CD8-positive, alpha-beta memory T cell (primary cell): ENCODE measurements around the gene NDUFS6. TPM values are rescaled to one million over a fixed set of nuclear protein-coding genes. Genes with fewer than 3 reads are reported as not detected.
A peak's percentile ranks its signal among the peaks of the same experiment; 100 is the strongest.
"Not testable (repeated sequence)": the region's sequence is repeated elsewhere in the genome, so short reads cannot be mapped to it uniquely, and the experiment has no call there.

Experiments
- CTCF ChIA-PET: fragments of 350-600 bp; sonication (Branson Sonifier 250); formaldehyde crosslinking; loops from one replicate; lab custom pipeline; 2021; ENCODE audit warnings: antibody characterized with exemption; lab: Charles Lee
- POLR2A ChIA-PET: fragments of 350-600 bp; sonication (Branson Sonifier 250); formaldehyde crosslinking; loops from one replicate; lab custom pipeline; 2021; ENCODE audit warnings: antibody characterized with exemption; lab: Charles Lee
- DNase-seq, 5 donors: peaks; one replicate each; pipeline versions ENCODE4 v3.0.0 to v3.0.0-alpha.2; 2020 to 2022; ENCODE audit warnings: mixed read lengths in 1 of 5
- H3K27ac ChIP-seq: one replicate; pipeline ENCODE4 v1.7.0; 2013; ENCODE audit warnings: low read depth, mild to moderate bottlenecking, low read length, moderate library complexity
- H3K27me3 ChIP-seq: 2 replicates; pipeline ENCODE4 v1.7.0; 2013; ENCODE audit warnings: low read length, mild to moderate bottlenecking; ENCODE audit not compliant: insufficient read depth, poor library complexity, severe bottlenecking
- H3K36me3 ChIP-seq: 2 replicates; pipeline ENCODE4 v1.7.0; 2013; ENCODE audit warnings: mild to moderate bottlenecking, low read length, moderate library complexity; ENCODE audit not compliant: insufficient read depth
- H3K4me1 ChIP-seq: 2 replicates; pipeline ENCODE4 v1.7.0; 2013; ENCODE audit warnings: mild to moderate bottlenecking, low read length, moderate library complexity; ENCODE audit not compliant: insufficient read depth
- H3K4me3 ChIP-seq: 2 replicates; pipeline ENCODE4 v1.7.0; 2013; ENCODE audit warnings: mild to moderate bottlenecking, low read length
- H3K9me3 ChIP-seq: 2 replicates; pipeline ENCODE4 v1.7.0; 2013; ENCODE audit warnings: mild to moderate bottlenecking, low read length
- H3K27ac Mint-ChIP-seq, 8 donors: one replicate each; pipeline ENCODE4 v1.8.0; 2020 to 2021; ENCODE audit warnings: mixed read lengths in 8 of 8, mild to moderate bottlenecking in 6 of 8, inconsistent platforms in 3 of 8, moderate library complexity in 3 of 8
- H3K27me3 Mint-ChIP-seq, 2 donors: one replicate each; pipeline ENCODE4 v1.8.0; 2020 to 2021; ENCODE audit warnings: mixed read lengths in 2 of 2, mild to moderate bottlenecking in 1 of 2, moderate library complexity in 1 of 2
- H3K36me3 Mint-ChIP-seq, 3 donors: one replicate each; pipeline ENCODE4 v1.8.0; 2020 to 2021; ENCODE audit warnings: mixed read lengths in 3 of 3, inconsistent platforms in 1 of 3, mild to moderate bottlenecking in 1 of 3
- H3K4me1 Mint-ChIP-seq, 3 donors: one replicate each; pipeline ENCODE4 v1.8.0; 2020 to 2021; ENCODE audit warnings: mixed read lengths in 3 of 3, inconsistent platforms in 1 of 3, mild to moderate bottlenecking in 1 of 3
- H3K4me3 Mint-ChIP-seq, 7 donors: one replicate each; pipeline ENCODE4 v1.8.0; 2020 to 2021; ENCODE audit warnings: mixed read lengths in 7 of 7, mild to moderate bottlenecking in 6 of 7, moderate library complexity in 4 of 7, inconsistent platforms in 2 of 7
- H3K9me3 Mint-ChIP-seq, 5 donors: one replicate each; pipeline ENCODE4 v1.8.0; 2020 to 2022; ENCODE audit warnings: mixed read lengths in 5 of 5, mild to moderate bottlenecking in 3 of 5, moderate library complexity in 2 of 5, inconsistent platforms in 1 of 5
- polyA plus RNA-seq: library from polyadenylated mRNA; unstranded; fragments of 300-500 nt; fragmentation: Illumina TruSeq; gene quantifications from one replicate; pipeline ENCODE4 v1.2.3, GENCODE V29; 2021
- total RNA-seq, 2 experiments: library from RNA; stranded (reverse); gene quantifications; one replicate each; pipeline ENCODE4 v1.2.3, GENCODE V29; 2021

NDUFS6 gene
- total and polyA plus RNA-seq, 3 experiments from 2014 or later, result 43.4 to 83.7 (median 44.2) TPM

- peaks cover 47 to 83% (median 71%) of the 10 kb centered on the region in 3 donors for H3K4me1 Mint-ChIP-seq
- Histone ChIP-seq H3K36me3 (peaks cover 18% of the 10 kb centered on the region), H3K4me1 (peaks cover 24% of the 10 kb centered on the region), H3K4me3 (peak overlapping the region; percentile 46), H3K27ac (peak overlapping the region; percentile 52)
- H3K27me3 ChIP-seq, CTCF ChIA-PET, POLR2A ChIA-PET, H3K9me3 ChIP-seq, H3K9me3 Mint-ChIP-seq, H3K27me3 Mint-ChIP-seq: not testable (repeated sequence)
- H3K36me3 Mint-ChIP-seq, result peaks cover 1 to 60% (median 12%) of the 10 kb centered on the region in 3 donors
- peak in 1 of 5 donors; percentile 29 for DNase-seq
- H3K4me3 Mint-ChIP-seq, result peak overlapping the region; percentile 79 to 100 (median 98)
- peak overlapping the region in 7 of 8 donors; percentile 58 to 99 (median 78) for H3K27ac Mint-ChIP-seq
Observed at GRCh38 chr5:1798589-1798988, 2.6 kb upstream of the NDUFS6 start.

GRCh38 chr5:1799110-1799601 is 2.1 kb upstream of the NDUFS6 start:
- peak overlapping the region; percentile 46 for H3K4me3 ChIP-seq
- H3K27me3 Mint-ChIP-seq, result peaks cover 0 to 2% of the 10 kb centered on the region in 2 donors
- H3K27ac ChIP-seq, result peak overlapping the region; percentile 90
- peaks cover 46 to 83% (median 71%) of the 10 kb centered on the region in 3 donors for H3K4me1 Mint-ChIP-seq
- DNase-seq, result no peak
- H3K9me3 Mint-ChIP-seq, result no peaks in the 10 kb centered on the region
- H3K4me1 ChIP-seq, result peaks cover 18% of the 10 kb centered on the region
- H3K9me3 ChIP-seq, result no peaks in the 10 kb centered on the region
- peak overlapping the region; percentile 34 to 99 (median 73) for H3K27ac Mint-ChIP-seq
- peaks cover 3 to 65% (median 14%) of the 10 kb centered on the region in 3 donors for H3K36me3 Mint-ChIP-seq
- ChIA-PET POLR2A (no interaction called here), CTCF (no interaction called here)
- H3K36me3 ChIP-seq, result peaks cover 24% of the 10 kb centered on the region
- H3K27me3 ChIP-seq, result no peaks in the 10 kb centered on the region
- H3K4me3 Mint-ChIP-seq, result peak overlapping the region; percentile 97 to 100 (median 99)

GRCh38 chr5:1799602-1800471 is 1.4 kb upstream of the NDUFS6 start, which contains the start of gene MRPL36:
Gene MRPL36 (minus strand): TSS chr5:1799837. CDS start chr5:1798935, 902 bp downstream.
- H3K4me3 ChIP-seq, result peak within 1 kb of the TSS; percentile 93
- no peaks in the 10 kb centered on the region for H3K27me3 ChIP-seq
- DNase-seq, result peak; percentile 83 to 94 (median 89)
- Mint-ChIP-seq H3K9me3 (no peaks in the 10 kb centered on the region), H3K27me3 (peaks cover 0 to 2% of the 10 kb centered on the region in 2 donors), H3K4me1 (peaks cover 47 to 81% (median 75%) of the 10 kb centered on the region in 3 donors), H3K4me3 (peak within 1 kb of the TSS; percentile 97 to 100 (median 99)), H3K36me3 (peaks cover 3 to 72% (median 16%) of the 10 kb centered on the region in 3 donors), H3K27ac (peak within 1 kb of the TSS; percentile 97 to 99 (median 99))
- peaks cover 18% of the 10 kb centered on the region for H3K4me1 ChIP-seq
- no peaks in the 10 kb centered on the region for H3K9me3 ChIP-seq
- H3K36me3 ChIP-seq, result peaks cover 31% of the 10 kb centered on the region
- CTCF ChIA-PET, result interaction anchor here (1.3 to 1.5 kb wide), 2 partner anchors 7 to 28 kb away, joined by 3 to 4 read pairs; no protein-coding TSS in a partner anchor
- H3K27ac ChIP-seq, result peak within 1 kb of the TSS; percentile 90
- POLR2A ChIA-PET, result interaction anchor here (1.5 kb wide), 1 partner anchor 413 kb away, joined by 5 read pairs; no protein-coding TSS in a partner anchor

GRCh38 chr5:1800472-1801221 is 560 bp upstream of the NDUFS6 start:
- Mint-ChIP-seq H3K36me3 (peaks cover 3 to 78% (median 16%) of the 10 kb centered on the region in 3 donors), H3K27ac (peak overlapping the region; percentile 97 to 99 (median 99)), H3K27me3 (peaks cover 0 to 2% of the 10 kb centered on the region in 2 donors), H3K4me3 (peak overlapping the region; percentile 97 to 100 (median 99)), H3K4me1 (peaks cover 46 to 74% (median 72%) of the 10 kb centered on the region in 3 donors), H3K9me3 (no peaks in the 10 kb centered on the region)
- Histone ChIP-seq H3K4me1 (peaks cover 18% of the 10 kb centered on the region), H3K4me3 (peak overlapping the region; percentile 93), H3K9me3 (no peaks in the 10 kb centered on the region), H3K27ac (peak overlapping the region; percentile 90), H3K36me3 (peaks cover 39% of the 10 kb centered on the region), H3K27me3 (no peaks in the 10 kb centered on the region)
- ChIA-PET CTCF (interaction anchor here (1.3 to 1.5 kb wide), 2 partner anchors 8 to 29 kb away, joined by 3 to 4 read pairs; no protein-coding TSS in a partner anchor), POLR2A (interaction anchor here (0.8 to 1.5 kb wide), 2 partner anchors 8 to 414 kb away, joined by 4 to 5 read pairs; no protein-coding TSS in a partner anchor)
- peak; percentile 30 to 74 (median 63) for DNase-seq

- Histone ChIP-seq H3K9me3 (no peaks in the 10 kb centered on the region), H3K4me1 (peaks cover 18% of the 10 kb centered on the region), H3K4me3 (peak overlapping the region; percentile 93), H3K36me3 (peaks cover 49% of the 10 kb centered on the region), H3K27me3 (no peaks in the 10 kb centered on the region), H3K27ac (peak overlapping the region; percentile 90)
- no peaks in the 10 kb centered on the region for H3K9me3 Mint-ChIP-seq
- H3K4me1 Mint-ChIP-seq, result peaks cover 49 to 75% (median 73%) of the 10 kb centered on the region in 3 donors
- H3K36me3 Mint-ChIP-seq, result peaks cover 3 to 82% (median 24%) of the 10 kb centered on the region in 3 donors
- ChIA-PET CTCF (interaction anchor here (1.6 to 2.0 kb wide), 2 partner anchors 9 to 38 kb away, joined by 4 to 5 read pairs; no protein-coding TSS in a partner anchor), POLR2A (no interaction called here)
- H3K27me3 Mint-ChIP-seq, result peaks cover 0 to 2% of the 10 kb centered on the region in 2 donors
- peak overlapping the region; percentile 97 to 100 (median 99) for H3K4me3 Mint-ChIP-seq
- DNase-seq, result peak in 1 of 5 donors; percentile 2
- peak overlapping the region; percentile 89 to 99 (median 98) for H3K27ac Mint-ChIP-seq
Observed at GRCh38 chr5:1801967-1802295, 724 bp downstream of the NDUFS6 start.

- no peak overlapping the region for H3K4me3 ChIP-seq
- H3K36me3 ChIP-seq, result peaks cover 48% of the 10 kb centered on the region
- H3K27ac ChIP-seq, result no peak overlapping the region
- ChIA-PET CTCF (interaction anchor here (1.6 to 2.0 kb wide), 3 partner anchors 10 to 39 kb away, joined by 4 to 5 read pairs (median 5); no protein-coding TSS in a partner anchor), POLR2A (interaction anchor here (0.8 kb wide), 1 partner anchor 169 kb away, joined by 5 read pairs; no protein-coding TSS in a partner anchor)
- Mint-ChIP-seq H3K4me3 (peak overlapping the region; percentile 2 to 100 (median 73)), H3K27ac (peak overlapping the region in 5 of 8 donors; percentile 23 to 99 (median 68)), H3K27me3 (peaks cover 0 to 2% of the 10 kb centered on the region in 2 donors), H3K9me3 (no peaks in the 10 kb centered on the region), H3K4me1 (peaks cover 50 to 72% (median 71%) of the 10 kb centered on the region in 3 donors), H3K36me3 (peaks cover 3 to 83% (median 27%) of the 10 kb centered on the region in 3 donors)
- H3K9me3 ChIP-seq, result no peaks in the 10 kb centered on the region
- H3K27me3 ChIP-seq, result no peaks in the 10 kb centered on the region
- no peak for DNase-seq
- peaks cover 14% of the 10 kb centered on the region for H3K4me1 ChIP-seq
Observed at GRCh38 chr5:1803192-1803591, 2.0 kb downstream of the NDUFS6 start.
